Neural cell (in vitro differentiated cells): ENCODE results near the gene NEURL3.

Experiments
- EZH2 ChIP-seq: fragments of 200-600, 300-800 bp; shearing (Covaris generic), sonication (generic); IDR thresholded peaks from 2 replicates; pipeline ENCODE4 v1.6.1; 2014; ENCODE audit warnings: antibody characterized with exemption, low read length, borderline replicate concordance, mild to moderate bottlenecking; ENCODE audit not compliant: insufficient read depth, poor library complexity, severe bottlenecking
- MXI1 ChIP-seq: fragments of 450-650 bp; conservative IDR thresholded peaks from 2 replicates; pipeline ENCODE4 v1.6.1; 2014; ENCODE audit warnings: antibody characterized with exemption, mild to moderate bottlenecking; ENCODE audit not compliant: poor library complexity, severe bottlenecking
- TAF1 ChIP-seq: IDR thresholded peaks from 2 replicates; pipeline ENCODE4 v1.6.1; 2012; ENCODE audit warnings: low read depth
- TF ChIP-seq, protein P1 (sequence below): fragments of 450-650 bp; IDR thresholded peaks from 2 replicates; pipeline ENCODE4 v1.5.1; 2014; ENCODE audit warnings: antibody characterized with exemption, mild to moderate bottlenecking, moderate library complexity; ENCODE audit not compliant: poor library complexity, severe bottlenecking
- TF ChIP-seq, protein P2 (sequence below): IDR thresholded peaks from 2 replicates; pipeline ENCODE4 v1.6.1; 2012; ENCODE audit warnings: borderline replicate concordance

DNA sequence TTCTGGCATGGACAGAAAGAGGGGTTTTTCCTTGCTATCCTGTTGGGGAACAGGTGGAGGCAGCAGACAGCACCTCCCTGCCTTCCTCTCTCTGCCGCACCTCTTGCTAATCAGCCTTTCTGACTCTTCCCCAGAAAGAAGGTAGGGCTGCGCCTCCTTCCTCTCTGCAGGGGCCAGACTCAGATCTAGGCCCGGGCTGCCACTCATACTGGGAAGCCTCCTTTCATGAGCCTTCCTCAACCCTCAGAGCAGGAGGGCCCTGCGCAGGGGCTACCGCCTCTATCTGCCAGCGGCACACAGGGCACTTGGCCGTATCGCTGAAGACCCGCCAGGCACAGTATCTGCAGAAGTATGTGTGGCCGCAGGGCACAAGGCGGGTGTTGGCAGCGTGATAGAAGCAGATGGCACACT lies 7.1 kb downstream of the NEURL3 start:
- TF ChIP-seq, protein P1, sequence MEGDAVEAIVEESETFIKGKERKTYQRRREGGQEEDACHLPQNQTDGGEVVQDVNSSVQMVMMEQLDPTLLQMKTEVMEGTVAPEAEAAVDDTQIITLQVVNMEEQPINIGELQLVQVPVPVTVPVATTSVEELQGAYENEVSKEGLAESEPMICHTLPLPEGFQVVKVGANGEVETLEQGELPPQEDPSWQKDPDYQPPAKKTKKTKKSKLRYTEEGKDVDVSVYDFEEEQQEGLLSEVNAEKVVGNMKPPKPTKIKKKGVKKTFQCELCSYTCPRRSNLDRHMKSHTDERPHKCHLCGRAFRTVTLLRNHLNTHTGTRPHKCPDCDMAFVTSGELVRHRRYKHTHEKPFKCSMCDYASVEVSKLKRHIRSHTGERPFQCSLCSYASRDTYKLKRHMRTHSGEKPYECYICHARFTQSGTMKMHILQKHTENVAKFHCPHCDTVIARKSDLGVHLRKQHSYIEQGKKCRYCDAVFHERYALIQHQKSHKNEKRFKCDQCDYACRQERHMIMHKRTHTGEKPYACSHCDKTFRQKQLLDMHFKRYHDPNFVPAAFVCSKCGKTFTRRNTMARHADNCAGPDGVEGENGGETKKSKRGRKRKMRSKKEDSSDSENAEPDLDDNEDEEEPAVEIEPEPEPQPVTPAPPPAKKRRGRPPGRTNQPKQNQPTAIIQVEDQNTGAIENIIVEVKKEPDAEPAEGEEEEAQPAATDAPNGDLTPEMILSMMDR: no peak
- TF ChIP-seq MXI1 (no peak), EZH2 (no peak), TAF1 (no peak)
- TF ChIP-seq, protein P2, sequence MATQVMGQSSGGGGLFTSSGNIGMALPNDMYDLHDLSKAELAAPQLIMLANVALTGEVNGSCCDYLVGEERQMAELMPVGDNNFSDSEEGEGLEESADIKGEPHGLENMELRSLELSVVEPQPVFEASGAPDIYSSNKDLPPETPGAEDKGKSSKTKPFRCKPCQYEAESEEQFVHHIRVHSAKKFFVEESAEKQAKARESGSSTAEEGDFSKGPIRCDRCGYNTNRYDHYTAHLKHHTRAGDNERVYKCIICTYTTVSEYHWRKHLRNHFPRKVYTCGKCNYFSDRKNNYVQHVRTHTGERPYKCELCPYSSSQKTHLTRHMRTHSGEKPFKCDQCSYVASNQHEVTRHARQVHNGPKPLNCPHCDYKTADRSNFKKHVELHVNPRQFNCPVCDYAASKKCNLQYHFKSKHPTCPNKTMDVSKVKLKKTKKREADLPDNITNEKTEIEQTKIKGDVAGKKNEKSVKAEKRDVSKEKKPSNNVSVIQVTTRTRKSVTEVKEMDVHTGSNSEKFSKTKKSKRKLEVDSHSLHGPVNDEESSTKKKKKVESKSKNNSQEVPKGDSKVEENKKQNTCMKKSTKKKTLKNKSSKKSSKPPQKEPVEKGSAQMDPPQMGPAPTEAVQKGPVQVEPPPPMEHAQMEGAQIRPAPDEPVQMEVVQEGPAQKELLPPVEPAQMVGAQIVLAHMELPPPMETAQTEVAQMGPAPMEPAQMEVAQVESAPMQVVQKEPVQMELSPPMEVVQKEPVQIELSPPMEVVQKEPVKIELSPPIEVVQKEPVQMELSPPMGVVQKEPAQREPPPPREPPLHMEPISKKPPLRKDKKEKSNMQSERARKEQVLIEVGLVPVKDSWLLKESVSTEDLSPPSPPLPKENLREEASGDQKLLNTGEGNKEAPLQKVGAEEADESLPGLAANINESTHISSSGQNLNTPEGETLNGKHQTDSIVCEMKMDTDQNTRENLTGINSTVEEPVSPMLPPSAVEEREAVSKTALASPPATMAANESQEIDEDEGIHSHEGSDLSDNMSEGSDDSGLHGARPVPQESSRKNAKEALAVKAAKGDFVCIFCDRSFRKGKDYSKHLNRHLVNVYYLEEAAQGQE: no peak
